H1 (cell line): ENCODE data around the gene GREM2. TPM values are rescaled to one million over a fixed set of nuclear protein-coding genes. Genes with fewer than 3 reads are reported as not detected.

ENCODE experiments used
- CTCF ChIA-PET: fragments of 300-600 bp; sonication (Branson Sonifier 250); formaldehyde crosslinking; loops from one replicate; lab custom pipeline; 2021; ENCODE audit not compliant: partially characterized antibody; lab: Charles Lee
- POLR2A ChIA-PET: fragments of 300-600 bp; sonication (Branson Sonifier 250); formaldehyde crosslinking; loops from one replicate; lab custom pipeline; 2021; ENCODE audit warnings: inconsistent platforms; ENCODE audit not compliant: partially characterized antibody; lab: Charles Lee
- DNase-seq, 2 experiments: peaks; one replicate each; pipeline versions ENCODE4 v3.0.0 to v3.0.0-alpha.2; 2010 to 2022; ENCODE audit warnings: low spot score in 2 of 2, low read depth in 1 of 2, mixed read lengths in 1 of 2
- FAIRE-seq: peaks from 2 replicates; lab custom pipeline; 2011; peaks lifted over from hg19 to GRCh38; lab: Jason Lieb, UNC
- H2AFZ ChIP-seq: 2 replicates; pipeline ENCODE4 v1.8.1; 2012; ENCODE audit warnings: low read length, inconsistent platforms
- H2AK5ac ChIP-seq: 2 replicates; pipeline ENCODE4 v1.6.1; 2013; ENCODE audit warnings: low read depth, low read length
- H2BK120ac ChIP-seq: replicated peaks from 2 replicates; pipeline ENCODE3; 2013; ENCODE audit warnings: low read depth, low read length, inconsistent platforms
- H2BK12ac ChIP-seq: 2 replicates; pipeline ENCODE4 v1.6.1; 2013; ENCODE audit warnings: low read depth, low read length
- H2BK15ac ChIP-seq: 2 replicates; pipeline ENCODE4 v1.6.1; 2013; ENCODE audit warnings: low read length
- H2BK20ac ChIP-seq: 2 replicates; pipeline ENCODE4 v1.6.1; 2013; ENCODE audit warnings: low read length
- H2BK5ac ChIP-seq: 2 replicates; pipeline ENCODE4 v1.6.1; 2013; ENCODE audit warnings: low read depth, low read length
- H3K14ac ChIP-seq: 2 replicates; pipeline ENCODE4 v1.6.1; 2013; ENCODE audit warnings: inconsistent platforms; ENCODE audit not compliant: insufficient read length
- H3K18ac ChIP-seq: 2 replicates; pipeline ENCODE4 v1.6.1; 2013; ENCODE audit warnings: low read length; ENCODE audit errors: extremely low read depth
- H3K23ac ChIP-seq: 2 replicates; pipeline ENCODE4 v1.6.1; 2013; ENCODE audit warnings: inconsistent platforms; ENCODE audit not compliant: insufficient read length
- H3K23me2 ChIP-seq: 2 replicates; pipeline ENCODE4 v1.6.1; 2013; ENCODE audit warnings: low read depth, low read length
- H3K27ac ChIP-seq: 2 replicates; pipeline ENCODE4 v1.6.1; 2011; ENCODE audit warnings: low read depth, low read length, inconsistent platforms
- H3K27me3 ChIP-seq, 4 experiments: replicated peaks in 1 of 4; 1 replicate in 1 of 4; 2 replicates in 3 of 4; pipeline versions ENCODE4 v1.6.1 to v1.8.1; 2011 to 2013; ENCODE audit warnings: low read length in 3 of 4, mild to moderate bottlenecking in 3 of 4, inconsistent platforms in 2 of 4, mixed read lengths in 2 of 4, moderate library complexity in 1 of 4; ENCODE audit not compliant: control insufficient read depth in 3 of 4, insufficient read depth in 3 of 4; ENCODE audit errors: extremely low read depth in 1 of 4
- H3K36me3 ChIP-seq, 4 experiments: 2 replicates each; pipeline versions ENCODE4 v1.6.1 to v1.8.1; 2011 to 2013; ENCODE audit warnings: mild to moderate bottlenecking in 4 of 4, low read length in 3 of 4, moderate library complexity in 2 of 4, control low read depth in 1 of 4, inconsistent platforms in 1 of 4; ENCODE audit not compliant: insufficient read depth in 4 of 4, control insufficient read depth in 2 of 4
- H3K4ac ChIP-seq: replicated peaks from 2 replicates; pipeline ENCODE3; 2013; ENCODE audit warnings: low read length, low read depth, mixed read lengths, inconsistent platforms; ENCODE audit not compliant: insufficient read length
- H3K4me1 ChIP-seq, 4 experiments: replicated peaks in 1 of 4; 1 replicate in 1 of 4; 2 replicates in 3 of 4; pipeline versions ENCODE4 v1.6.1 to v1.8.1; 2011 to 2013; ENCODE audit warnings: low read length in 3 of 4, inconsistent platforms in 2 of 4, mixed read lengths in 1 of 4; ENCODE audit not compliant: insufficient read depth in 4 of 4, control insufficient read depth in 3 of 4
- H3K4me2 ChIP-seq, 2 experiments: 2 replicates each; pipeline versions ENCODE4 v1.6.1 to v1.8.1; 2011 to 2013; ENCODE audit warnings: low read depth in 2 of 2, low read length in 2 of 2, control low read depth in 1 of 2, inconsistent platforms in 1 of 2, mild to moderate bottlenecking in 1 of 2; ENCODE audit not compliant: insufficient read depth in 1 of 2
- H3K4me3 ChIP-seq, 4 experiments: fragments of 200-600, 300-600 bp in 1 of 4; sonication (generic), shearing (Covaris generic), sonication (Bioruptor Twin) in 1 of 4; 2 replicates each; pipeline versions ENCODE4 v1.5.1 to v1.8.1; 2011 to 2016; ENCODE audit warnings: low read length in 4 of 4, low read depth in 3 of 4, control low read depth in 2 of 4, inconsistent platforms in 2 of 4, mild to moderate bottlenecking in 2 of 4, mixed read lengths in 1 of 4, moderate library complexity in 1 of 4; ENCODE audit not compliant: insufficient read depth in 2 of 4; ENCODE audit errors: extremely low read depth in 1 of 4
- H3K56ac ChIP-seq: replicated peaks from 2 replicates; pipeline ENCODE3; 2013; ENCODE audit warnings: low read depth, mild to moderate bottlenecking, mixed read lengths, low read length, inconsistent platforms; ENCODE audit not compliant: insufficient read length
- H3K79me1 ChIP-seq: 2 replicates; pipeline ENCODE4 v1.6.1; 2013; ENCODE audit warnings: low read depth, low read length, control low read depth
- H3K79me2 ChIP-seq, 2 experiments: 2 replicates each; pipeline versions ENCODE4 v1.6.1 to v1.8.1; 2012 to 2013; ENCODE audit warnings: low read length in 2 of 2, mild to moderate bottlenecking in 2 of 2, inconsistent platforms in 1 of 2; ENCODE audit not compliant: insufficient read depth in 2 of 2, control insufficient read depth in 1 of 2
- H3K9ac ChIP-seq, 4 experiments: replicated peaks in 1 of 4; 1 replicate in 1 of 4; 2 replicates in 3 of 4; pipeline versions ENCODE4 v1.6.1 to v1.8.1; 2011 to 2013; ENCODE audit warnings: low read depth in 3 of 4, low read length in 3 of 4, control low read depth in 2 of 4, mild to moderate bottlenecking in 2 of 4, moderate library complexity in 2 of 4, inconsistent platforms in 1 of 4; ENCODE audit errors: extremely low read depth in 1 of 4
- H3K9me3 ChIP-seq, 2 experiments: 2 replicates each; pipeline versions ENCODE4 v1.6.1 to v1.8.1; 2012 to 2013; ENCODE audit warnings: mild to moderate bottlenecking in 2 of 2, moderate library complexity in 2 of 2, control low read depth in 1 of 2, inconsistent platforms in 1 of 2, low read depth in 1 of 2, low read length in 1 of 2, mixed read lengths in 1 of 2; ENCODE audit not compliant: insufficient read depth in 2 of 2
- H4K20me1 ChIP-seq, 2 experiments: replicated peaks in 1 of 2; 2 replicates each; pipeline versions ENCODE3 to v1.8.1; 2011 to 2013; ENCODE audit warnings: inconsistent platforms in 2 of 2, low read length in 2 of 2, mild to moderate bottlenecking in 1 of 2; ENCODE audit not compliant: insufficient read depth in 2 of 2, control insufficient read depth in 1 of 2
- H4K5ac ChIP-seq: 2 replicates; pipeline ENCODE4 v1.6.1; 2013; ENCODE audit warnings: low read length, low read depth, mixed read lengths, inconsistent platforms; ENCODE audit not compliant: insufficient read length
- H4K8ac ChIP-seq: 2 replicates; pipeline ENCODE4 v1.8.0; 2013; ENCODE audit warnings: mild to moderate bottlenecking, moderate library complexity, low read length, inconsistent platforms; ENCODE audit not compliant: insufficient read depth; ENCODE audit errors: extremely low read depth
- H4K91ac ChIP-seq: replicated peaks from 2 replicates; pipeline ENCODE3; 2013; ENCODE audit warnings: low read length, mixed read lengths, inconsistent platforms; ENCODE audit not compliant: insufficient read length
- CBX8 ChIP-seq: fragments of 300-800, 300-1000 bp; sonication (generic); IDR thresholded peaks from 2 replicates; pipeline ENCODE4 v1.7.1; 2016; ENCODE audit warnings: low read depth, low read length, borderline replicate concordance
- GTF2F1 ChIP-seq: IDR thresholded peaks from 2 replicates; pipeline ENCODE4 v1.6.1; 2012; ENCODE audit warnings: low read depth, low read length, improper control_type of control experiment, borderline replicate concordance
- KDM4A ChIP-seq: IDR thresholded peaks from one replicate; pipeline ENCODE4 v1.7.1; 2012; ENCODE audit warnings: low read depth, mild to moderate bottlenecking, moderate library complexity, low read length, inconsistent platforms; ENCODE audit not compliant: severe bottlenecking
- KDM5A ChIP-seq: fragments of 200-600 bp; IDR thresholded peaks from 2 replicates; pipeline ENCODE4 v1.7.1; 2012; ENCODE audit warnings: mild to moderate bottlenecking, low read length, inconsistent platforms, mixed read lengths
- MAFK ChIP-seq: IDR thresholded peaks from 2 replicates; pipeline ENCODE4 v1.6.1; 2012; ENCODE audit warnings: low read depth, mild to moderate bottlenecking, improper control_type of control experiment, low read length
- POLR2AphosphoS5 ChIP-seq: IDR thresholded peaks from 2 replicates; pipeline ENCODE4 v1.6.1; 2011; ENCODE audit warnings: low read depth, low read length
- RNF2 ChIP-seq: fragments of 200-900, 300-1000 bp; sonication (generic); IDR thresholded peaks from 2 replicates; pipeline ENCODE4 v1.7.1; 2016; ENCODE audit warnings: borderline replicate concordance, low read depth, mild to moderate bottlenecking, antibody characterized with exemption, low read length; ENCODE audit not compliant: poor library complexity, severe bottlenecking; ENCODE audit errors: missing control alignments
- SIRT6 ChIP-seq: IDR thresholded peaks from one replicate; pipeline ENCODE4 v1.7.1; 2012; ENCODE audit warnings: low read length, inconsistent platforms
- TAF1 ChIP-seq: IDR thresholded peaks from 2 replicates; pipeline ENCODE4 v1.6.1; 2011; ENCODE audit warnings: mild to moderate bottlenecking, low read depth, low read length
- TBP ChIP-seq: IDR thresholded peaks from 2 replicates; pipeline ENCODE4 v1.6.1; 2011; ENCODE audit warnings: low read depth, low read length, improper control_type of control experiment
- WGBS, 2 experiments: shearing (Covaris generic) in 1 of 2; methylation state at CpG; one replicate each; pipeline versions ENCODE4 v1.1.6 to v1.1.7; 2013 to 2015; ENCODE audit warnings: low lambda C conversion rate in 2 of 2, mixed read lengths in 2 of 2, inconsistent platforms in 1 of 2, low coverage in 1 of 2, missing lambda C conversion rate in 1 of 2; ENCODE audit not compliant: insufficient replicate concordance in 2 of 2, insufficient coverage in 1 of 2, insufficient read length in 1 of 2; ENCODE audit errors: extremely low coverage in 1 of 2, missing lambda C conversion rate in 1 of 2; 5-methylcytosine and 5-hydroxymethylcytosine counted together
- polyA plus RNA-seq, 7 experiments: library from polyadenylated mRNA; depleted of rRNA in 3 of 7; stranded (reverse) in 5 of 7; unstranded in 2 of 7; fragments of >200 nt in 5 of 7; fragments of 200-250 nt in 2 of 7; gene quantifications; 1 replicate in 5 of 7; 2 replicates in 1 of 7; 4 replicates in 1 of 7; pipeline versions ENCODE4 v1.2.1 to v1.2.3, GENCODE V29; 2011 to 2013; ENCODE audit warnings: missing spikeins in 2 of 7, mixed read lengths in 2 of 7
- total RNA-seq: library from RNA; stranded (reverse); fragmentation: NEBNext Ultra II Directional; extraction: Animal tissue kit (Norgen Biotek cat#: 25700); gene quantifications from 2 replicates; pipeline ENCODE4 v1.2.1, GENCODE V29; 2021
- TF ChIP-seq, protein P1 (sequence below): IDR thresholded peaks from 2 replicates; pipeline ENCODE4 v1.6.1; 2012; ENCODE audit warnings: low read length, inconsistent platforms
- TF ChIP-seq, protein P2 (sequence below): IDR thresholded peaks from 2 replicates; pipeline ENCODE4 v1.6.1; 2012; ENCODE audit warnings: inconsistent platforms

GREM2 gene
- total and polyA plus RNA-seq, 2 of the 8 experiments (the other 6 are each of a cell fraction or from before 2014, with no cell fraction given), result 0.05 TPM; not detected in 1

DNA sequence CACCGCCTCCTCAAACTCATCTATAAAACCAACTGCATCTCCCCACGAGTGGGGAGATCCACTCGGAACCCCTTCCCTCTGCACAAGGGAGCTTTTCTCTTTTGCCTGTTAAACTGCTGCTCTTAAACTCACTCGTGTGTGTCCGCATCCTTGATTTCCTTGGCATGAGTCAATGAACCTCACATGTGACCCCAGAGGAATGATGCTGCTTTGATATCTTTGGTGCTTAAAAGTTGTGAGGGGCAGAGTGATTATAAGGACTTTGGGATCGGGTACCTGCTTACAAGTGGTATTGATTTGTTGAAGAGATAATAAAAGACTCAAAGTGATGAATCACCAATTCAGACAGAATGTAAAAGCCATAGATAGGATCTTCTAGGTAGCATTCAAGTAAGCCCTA is 125.3 kb downstream of the GREM2 start:
- no peak overlapping the region for H2BK120ac ChIP-seq
- H3K27ac ChIP-seq, result no peak overlapping the region
- H3K9me3 ChIP-seq, result no peaks in the 10 kb centered on the region
- 86% methylated on average over 6 of the region's 6 CpGs; no CpG with 5 or more reads in 1 of the 2 experiments for WGBS, 2 experiments
- H3K4ac ChIP-seq, result no peak overlapping the region
- H4K8ac ChIP-seq, result no peak overlapping the region
- H3K18ac ChIP-seq, result no peak overlapping the region
- no peak overlapping the region for H3K56ac ChIP-seq
- H4K20me1 ChIP-seq, result no peaks in the 10 kb centered on the region
- H4K5ac ChIP-seq, result no peak overlapping the region
- H2BK20ac ChIP-seq, result no peak overlapping the region
- no peaks in the 10 kb centered on the region for H3K79me1 ChIP-seq
- no peak overlapping the region for H2AK5ac ChIP-seq
- no peaks in the 10 kb centered on the region for H3K79me2 ChIP-seq
- no peak overlapping the region for H3K4me2 ChIP-seq
- ChIA-PET POLR2A (no interaction called here), CTCF (interaction anchor here (0.7 to 3.0 kb wide), 12 partner anchors 8 to 289 kb away, joined by 3 to 16 read pairs (median 3); no protein-coding TSS in a partner anchor)
- H2BK12ac ChIP-seq, result no peak overlapping the region
- H2BK5ac ChIP-seq, result no peak overlapping the region
- H3K14ac ChIP-seq, result no peak overlapping the region
- no peaks in the 10 kb centered on the region for H3K23me2 ChIP-seq
- no peak overlapping the region for H2BK15ac ChIP-seq
- FAIRE-seq, result no peak
- H4K91ac ChIP-seq, result no peak overlapping the region
- no peaks in the 10 kb centered on the region for H3K36me3 ChIP-seq
- H3K27me3 ChIP-seq, result peaks cover 0 to 5% (median 3%) of the 10 kb centered on the region in 4 experiments; a peak in 1 of 7 replicates
- no peak overlapping the region for H3K4me3 ChIP-seq
- peaks cover 0 to 4% (median under 1%) of the 10 kb centered on the region in 4 experiments; a peak in 2 of 7 replicates for H3K4me1 ChIP-seq
- H3K23ac ChIP-seq, result no peak overlapping the region
- H2AFZ ChIP-seq, result no peak overlapping the region
- H3K9ac ChIP-seq, result no peak overlapping the region
- no peak for DNase-seq
- TF ChIP-seq, protein P1, sequence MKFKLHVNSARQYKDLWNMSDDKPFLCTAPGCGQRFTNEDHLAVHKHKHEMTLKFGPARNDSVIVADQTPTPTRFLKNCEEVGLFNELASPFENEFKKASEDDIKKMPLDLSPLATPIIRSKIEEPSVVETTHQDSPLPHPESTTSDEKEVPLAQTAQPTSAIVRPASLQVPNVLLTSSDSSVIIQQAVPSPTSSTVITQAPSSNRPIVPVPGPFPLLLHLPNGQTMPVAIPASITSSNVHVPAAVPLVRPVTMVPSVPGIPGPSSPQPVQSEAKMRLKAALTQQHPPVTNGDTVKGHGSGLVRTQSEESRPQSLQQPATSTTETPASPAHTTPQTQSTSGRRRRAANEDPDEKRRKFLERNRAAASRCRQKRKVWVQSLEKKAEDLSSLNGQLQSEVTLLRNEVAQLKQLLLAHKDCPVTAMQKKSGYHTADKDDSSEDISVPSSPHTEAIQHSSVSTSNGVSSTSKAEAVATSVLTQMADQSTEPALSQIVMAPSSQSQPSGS, result no peak
- TF ChIP-seq MAFK, result no peak
- TF ChIP-seq RNF2, result no peak
- TF ChIP-seq KDM4A, result no peak
- TF ChIP-seq, protein P2, sequence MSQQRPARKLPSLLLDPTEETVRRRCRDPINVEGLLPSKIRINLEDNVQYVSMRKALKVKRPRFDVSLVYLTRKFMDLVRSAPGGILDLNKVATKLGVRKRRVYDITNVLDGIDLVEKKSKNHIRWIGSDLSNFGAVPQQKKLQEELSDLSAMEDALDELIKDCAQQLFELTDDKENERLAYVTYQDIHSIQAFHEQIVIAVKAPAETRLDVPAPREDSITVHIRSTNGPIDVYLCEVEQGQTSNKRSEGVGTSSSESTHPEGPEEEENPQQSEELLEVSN, result no peak
- TF ChIP-seq POLR2AphosphoS5, result no peak
- no peak for TF ChIP-seq SIRT6
- TF ChIP-seq CBX8, result no peak
- TF ChIP-seq TBP, result no peak
- TF ChIP-seq KDM5A, result no peak
- TF ChIP-seq GTF2F1, result no peak
- no peak for TF ChIP-seq TAF1
